HG03060 (cell line): ENCODE data around the gene CYP2W1.
A peak's percentile ranks its signal among the peaks of the same experiment; 100 is the strongest.

Experiments used
- ATAC-seq: cut with Tn5 transposase; IDR thresholded peaks from one replicate; pipeline ENCODE4 v1.9.1; 2021; ENCODE audit warnings: low read depth, moderate number of reproducible peaks; ENCODE audit not compliant: unreplicated experiment

Gene CYP2W1

GRCh38 chr7:979886-980571, 3.0 kb upstream of the CYP2W1 start:
- ATAC-seq, result no peak

- ATAC-seq, result no peak
Measured at GRCh38 chr7:981793-982510, 1.0 kb upstream of the CYP2W1 start.

- no peak for ATAC-seq
Measured at GRCh38 chr7:982511-983003, 424 bp upstream of the CYP2W1 start.

GRCh38 chr7:983616-984071, 663 bp downstream of the CYP2W1 start:
- no peak for ATAC-seq

GRCh38 chr7:984361-985126, 1.6 kb downstream of the CYP2W1 start:
- no peak for ATAC-seq

- no peak for ATAC-seq
Measured at GRCh38 chr7:985127-985416, 2.1 kb downstream of the CYP2W1 start.

- ATAC-seq, result no peak
Measured at GRCh38 chr7:985915-986741, 3.1 kb downstream of the CYP2W1 start.

GRCh38 chr7:986766-987751, 4.1 kb downstream of the CYP2W1 start:
- no peak for ATAC-seq

GRCh38 chr7:987909-988308, 4.9 kb downstream of the CYP2W1 start:
- no peak for ATAC-seq

GRCh38 chr7:988426-988911, 5.5 kb downstream of the CYP2W1 start:
- ATAC-seq, result no peak

GRCh38 chr7:988963-989529, 6.1 kb downstream of the CYP2W1 start:
- no peak for ATAC-seq

- no peak for ATAC-seq
Measured at GRCh38 chr7:990352-990932, 7.5 kb downstream of the CYP2W1 start.

- no peak for ATAC-seq
Measured at GRCh38 chr7:990933-991728, 8.2 kb downstream of the CYP2W1 start.

GRCh38 chr7:991729-992656, 9.0 kb downstream of the CYP2W1 start:
- ATAC-seq, result no peak

- peak; percentile 62 for ATAC-seq
Measured at GRCh38 chr7:992709-993607, 10.0 kb downstream of the CYP2W1 start.
